Fibroblast of peridontal ligament (primary cell): Measurements from ENCODE around the gene MAPK1.
A peak's percentile ranks its signal among the peaks of the same experiment; 100 is the strongest.
"Not testable (repeated sequence)": the region's sequence is repeated elsewhere in the genome, so short reads cannot be mapped to it uniquely, and the experiment has no call there.

ENCODE experiments used
- DNase-seq: peaks from one replicate; pipeline ENCODE4 v3.0.0-alpha.2; 2010; ENCODE audit errors: extremely low read depth

Gene MAPK1

GRCh38 chr22:21867528-21868266, at the start of gene MAPK1:
Gene MAPK1, minus strand, starts transcription at chr22:21867645. Its CDS starts 205 bp downstream, at chr22:21867440.
- peak; percentile 76 for DNase-seq

GRCh38 chr22:21916309-21916918, 49.0 kb upstream of the MAPK1 start:
- DNase-seq: no peak

GRCh38 chr22:21915624-21916308, 48.3 kb upstream of the MAPK1 start:
- no peak for DNase-seq

GRCh38 chr22:21914033-21914642, 46.7 kb upstream of the MAPK1 start:
- not testable (repeated sequence) for DNase-seq

- not testable (repeated sequence) for DNase-seq
Observed at GRCh38 chr22:21910367-21910766, 42.9 kb upstream of the MAPK1 start.

GRCh38 chr22:21909871-21910270, 42.4 kb upstream of the MAPK1 start:
- DNase-seq: no peak

GRCh38 chr22:21907638-21908522, 40.4 kb upstream of the MAPK1 start:
- no peak for DNase-seq

GRCh38 chr22:21905234-21905633, 37.8 kb upstream of the MAPK1 start:
- DNase-seq: not testable (repeated sequence)

- DNase-seq: no peak
Observed at GRCh38 chr22:21904250-21904789, 36.9 kb upstream of the MAPK1 start.

GRCh38 chr22:21903283-21903682, 35.8 kb upstream of the MAPK1 start:
- DNase-seq: no peak

- no peak for DNase-seq
Observed at GRCh38 chr22:21902296-21903087, 35.0 kb upstream of the MAPK1 start.

GRCh38 chr22:21898354-21898896, 31.0 kb upstream of the MAPK1 start:
- no peak for DNase-seq

GRCh38 chr22:21896951-21897513, 29.6 kb upstream of the MAPK1 start:
- no peak for DNase-seq

GRCh38 chr22:21896275-21896674, 28.8 kb upstream of the MAPK1 start:
- not testable (repeated sequence) for DNase-seq

GRCh38 chr22:21894799-21895198, 27.4 kb upstream of the MAPK1 start:
- no peak for DNase-seq

GRCh38 chr22:21889251-21889990, 22.0 kb upstream of the MAPK1 start:
- DNase-seq: no peak

- DNase-seq: no peak
Observed at GRCh38 chr22:21887841-21888240, 20.4 kb upstream of the MAPK1 start.

- DNase-seq: not testable (repeated sequence)
Observed at GRCh38 chr22:21883930-21884329, 16.5 kb upstream of the MAPK1 start.
